22Rv1 (cell line): Measurements from ENCODE around the gene DTNA.

ENCODE experiments used
- CTCF ChIP-seq: fragments of 450-650 bp; IDR thresholded peaks from 2 replicates; pipeline ENCODE4 v1.5.1; 2017; ENCODE audit warnings: mild to moderate bottlenecking
- ZFX ChIP-seq: fragments of 450-650 bp; IDR thresholded peaks from 2 replicates; pipeline ENCODE4 v1.6.1; 2017; ENCODE audit warnings: antibody characterized with exemption, borderline replicate concordance

- TF ChIP-seq CTCF (no peak), ZFX (no peak)
Measured at GRCh38 chr18:34707670-34708069, 2.4 kb upstream of the DTNA start.
